ENCODE results near the gene FEM1A.

DNA sequence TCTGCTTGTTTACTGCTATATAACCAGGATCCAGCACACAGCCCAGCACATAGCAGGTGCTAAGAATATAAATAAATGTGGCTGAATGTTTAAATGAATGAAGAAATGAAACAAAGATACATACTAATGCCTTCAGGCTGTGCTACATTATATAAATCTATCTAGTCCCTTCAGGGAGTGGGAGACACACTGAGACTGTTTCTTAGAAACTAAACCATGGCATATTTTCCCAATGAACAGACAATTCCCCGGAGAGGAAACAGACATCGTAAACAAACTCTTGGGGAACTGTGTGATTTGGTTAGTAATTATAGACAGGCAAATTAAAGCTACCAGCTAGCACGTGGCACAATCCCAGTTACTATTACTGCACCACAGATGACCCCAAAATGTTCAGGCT is 9.7 kb upstream of the FEM1A start:
- no peak for TF ChIP-seq EZH2 (IDR thresholded peaks at IDR 0.05; ENCODE audit: insufficient read depth, poor library complexity, severe bottlenecking)
- TF ChIP-seq EZH2phosphoT487 (IDR thresholded peaks at IDR 0.05; ENCODE audit: insufficient read depth, low read depth), result no peak
